GOT3 (cell line): ENCODE results near the gene ARL4D.

ENCODE experiments used
- DNase-seq: peaks from one replicate; lab custom pipeline; 2025; ENCODE audit warnings: mixed read lengths; lab: John Stamatoyannopoulos, UW

The ARL4D gene

GRCh38 chr17:43427362-43428043 lies 28.7 kb downstream of the ARL4D start:
- DNase-seq, result no peak

- DNase-seq, result no peak
Measured at GRCh38 chr17:43428524-43428923, 29.7 kb downstream of the ARL4D start.

- no peak for DNase-seq
Measured at GRCh38 chr17:43430936-43431713, 32.3 kb downstream of the ARL4D start.

GRCh38 chr17:43431714-43432523 lies 33.1 kb downstream of the ARL4D start:
- no peak for DNase-seq

- no peak for DNase-seq
Measured at GRCh38 chr17:43434902-43435319, 36.1 kb downstream of the ARL4D start.

GRCh38 chr17:43437756-43438155 lies 39.0 kb downstream of the ARL4D start:
- DNase-seq, result no peak

GRCh38 chr17:43438626-43439025 lies 39.8 kb downstream of the ARL4D start:
- DNase-seq, result no peak

GRCh38 chr17:43439041-43439440 lies 40.2 kb downstream of the ARL4D start:
- no peak for DNase-seq

GRCh38 chr17:43442711-43443110 lies 43.9 kb downstream of the ARL4D start:
- no peak for DNase-seq

GRCh38 chr17:43443381-43443780 lies 44.6 kb downstream of the ARL4D start:
- no peak for DNase-seq

- DNase-seq, result no peak
Measured at GRCh38 chr17:43444223-43445008, 45.6 kb downstream of the ARL4D start.

GRCh38 chr17:43445009-43445589 lies 46.3 kb downstream of the ARL4D start:
- DNase-seq, result no peak

GRCh38 chr17:43446773-43447172 lies 48.0 kb downstream of the ARL4D start:
- DNase-seq, result no peak

- DNase-seq, result no peak
Measured at GRCh38 chr17:43448720-43449469, 50.1 kb downstream of the ARL4D start.

- no peak for DNase-seq
Measured at GRCh38 chr17:43449470-43450248, 50.9 kb downstream of the ARL4D start.
